Measurements from ENCODE around the gene RIMBP2.

- TF ChIP-seq CTCF (conservative IDR thresholded peaks at IDR 0.05; ENCODE audit: low read depth in 2 of 2) (no peak), EZH2 (IDR thresholded peaks at IDR 0.05; ENCODE audit: low read depth, unreplicated experiment) (no peak), JUNB (IDR thresholded peaks at IDR 0.05; ENCODE audit: unreplicated experiment) (no peak), NANOG (IDR thresholded peaks at IDR 0.05; ENCODE audit: borderline replicate concordance) (no peak)
Observed at GRCh38 chr12:130425698-130426245, 290.3 kb downstream of the RIMBP2 start.
